ENCODE data around the gene OR2T5. TPM values are rescaled to one million over a fixed set of nuclear protein-coding genes. Genes with fewer than 3 reads are reported as not detected.
"Not testable (repeated sequence)": the region's sequence is repeated elsewhere in the genome, so short reads cannot be mapped to it uniquely, and the experiment has no call there.

The OR2T5 gene
- total RNA-seq, 2 donors from 2014 or later = not detected

DNA sequence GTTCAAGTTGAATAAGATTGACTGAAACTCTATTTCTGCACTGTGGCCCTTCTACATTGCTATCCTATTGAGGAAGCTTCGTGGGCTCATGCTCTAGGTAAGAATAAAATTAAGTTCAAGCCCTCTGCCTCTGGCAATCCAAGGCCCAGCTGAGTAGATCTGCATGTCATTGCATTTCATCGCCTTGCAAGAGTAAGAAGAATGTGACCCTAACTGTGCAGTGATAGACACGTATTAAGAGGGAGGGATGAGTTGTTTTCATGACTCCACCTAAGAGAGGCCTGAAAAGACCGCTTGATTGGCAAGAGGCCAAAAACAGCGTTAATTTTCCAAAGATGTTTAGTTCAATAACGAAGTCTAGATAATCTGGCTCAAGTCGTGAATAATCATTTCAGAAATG lies 29.3 kb upstream of the OR2T5 start:
- H3K9me3 ChIP-seq; DNase-seq (ENCODE audit: low spot score); H3K36me3 ChIP-seq; H3K4me1 ChIP-seq (ENCODE audit: control insufficient read depth in 1 of 2, low read depth in 2 of 2); H3K27ac ChIP-seq; ATAC-seq (ENCODE audit: insufficient number of reproducible peaks, low FRiP score, low read depth); H3K27me3 ChIP-seq (replicated peaks; ENCODE audit: insufficient read depth); H3K4me3 ChIP-seq: not testable (repeated sequence)

- TF ChIP-seq, protein P1, sequence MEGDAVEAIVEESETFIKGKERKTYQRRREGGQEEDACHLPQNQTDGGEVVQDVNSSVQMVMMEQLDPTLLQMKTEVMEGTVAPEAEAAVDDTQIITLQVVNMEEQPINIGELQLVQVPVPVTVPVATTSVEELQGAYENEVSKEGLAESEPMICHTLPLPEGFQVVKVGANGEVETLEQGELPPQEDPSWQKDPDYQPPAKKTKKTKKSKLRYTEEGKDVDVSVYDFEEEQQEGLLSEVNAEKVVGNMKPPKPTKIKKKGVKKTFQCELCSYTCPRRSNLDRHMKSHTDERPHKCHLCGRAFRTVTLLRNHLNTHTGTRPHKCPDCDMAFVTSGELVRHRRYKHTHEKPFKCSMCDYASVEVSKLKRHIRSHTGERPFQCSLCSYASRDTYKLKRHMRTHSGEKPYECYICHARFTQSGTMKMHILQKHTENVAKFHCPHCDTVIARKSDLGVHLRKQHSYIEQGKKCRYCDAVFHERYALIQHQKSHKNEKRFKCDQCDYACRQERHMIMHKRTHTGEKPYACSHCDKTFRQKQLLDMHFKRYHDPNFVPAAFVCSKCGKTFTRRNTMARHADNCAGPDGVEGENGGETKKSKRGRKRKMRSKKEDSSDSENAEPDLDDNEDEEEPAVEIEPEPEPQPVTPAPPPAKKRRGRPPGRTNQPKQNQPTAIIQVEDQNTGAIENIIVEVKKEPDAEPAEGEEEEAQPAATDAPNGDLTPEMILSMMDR (IDR thresholded peaks at IDR 0.05) = no peak
- ATAC-seq (ENCODE audit: insufficient number of reproducible peaks, low FRiP score, low read depth) = no peak
- H3K9me3 ChIP-seq = no peaks in the 10 kb centered on the region
- no peak overlapping the region for H3K4me3 ChIP-seq
- H3K36me3 ChIP-seq = no peaks in the 10 kb centered on the region
- no peak overlapping the region for H3K27ac ChIP-seq
- DNase-seq (ENCODE audit: low spot score) = no peak
- H3K4me1 ChIP-seq (ENCODE audit: control insufficient read depth in 1 of 2, low read depth in 2 of 2) = no peaks in the 10 kb centered on the region
- H3K27me3 ChIP-seq (replicated peaks; ENCODE audit: insufficient read depth) = no peaks in the 10 kb centered on the region
Observed at GRCh38 chr1:248471154-248471553, 17.2 kb upstream of the OR2T5 start.

GRCh38 chr1:248472111-248472510 lies 16.3 kb upstream of the OR2T5 start:
- not testable (repeated sequence) for DNase-seq (ENCODE audit: low spot score); H3K27ac ChIP-seq; H3K4me1 ChIP-seq (ENCODE audit: control insufficient read depth in 1 of 2, low read depth in 2 of 2)

GRCh38 chr1:248473051-248473450 lies 15.3 kb upstream of the OR2T5 start, which contains the start of gene OR2T3:
TSS of gene OR2T3 (plus strand) at chr1:248473351. CDS start at chr1:248473351, 0 bp downstream.
- DNase-seq (ENCODE audit: low spot score); H3K4me3 ChIP-seq: not testable (repeated sequence)

More at GRCh38 chr1:248472111-248472510, 16.3 kb upstream of the OR2T5 start:
- H3K4me3 ChIP-seq; ATAC-seq (ENCODE audit: insufficient number of reproducible peaks, low FRiP score, low read depth); H3K27me3 ChIP-seq (replicated peaks; ENCODE audit: insufficient read depth); H3K9me3 ChIP-seq; H3K36me3 ChIP-seq: not testable (repeated sequence)

DNA sequence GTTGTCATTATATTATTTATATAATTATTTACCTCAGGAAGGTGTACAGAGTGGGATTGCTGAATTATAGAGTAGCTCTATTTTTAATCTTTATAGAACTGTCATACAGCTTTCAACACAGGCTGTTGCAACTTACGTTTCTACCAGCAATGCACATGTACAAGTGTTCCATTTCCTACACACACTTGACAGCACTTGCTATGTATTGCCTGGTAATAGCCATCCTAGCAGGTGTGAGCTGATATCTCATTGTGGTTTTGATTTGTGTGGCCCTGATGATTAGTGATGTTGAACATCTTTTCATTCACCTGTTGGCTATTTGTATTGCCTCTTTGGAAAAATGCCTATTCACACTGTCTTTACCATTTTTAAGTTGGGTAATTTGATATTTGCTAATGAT lies 12.7 kb upstream of the OR2T5 start:
- DNase-seq (ENCODE audit: low spot score); H3K36me3 ChIP-seq; H3K4me1 ChIP-seq (ENCODE audit: control insufficient read depth in 1 of 2, low read depth in 2 of 2); H3K9me3 ChIP-seq; H3K4me3 ChIP-seq; H3K27ac ChIP-seq; H3K27me3 ChIP-seq (replicated peaks; ENCODE audit: insufficient read depth); ATAC-seq (ENCODE audit: insufficient number of reproducible peaks, low FRiP score, low read depth): not testable (repeated sequence)

More at GRCh38 chr1:248473051-248473450, 15.3 kb upstream of the OR2T5 start, which contains the start of gene OR2T3:
- not testable (repeated sequence) for H3K4me1 ChIP-seq (ENCODE audit: control insufficient read depth in 1 of 2, low read depth in 2 of 2); H3K36me3 ChIP-seq; H3K27me3 ChIP-seq (replicated peaks; ENCODE audit: insufficient read depth); H3K27ac ChIP-seq; H3K9me3 ChIP-seq; ATAC-seq (ENCODE audit: insufficient number of reproducible peaks, low FRiP score, low read depth)

- not testable (repeated sequence) for H3K36me3 ChIP-seq; H3K27ac ChIP-seq; H3K4me1 ChIP-seq (ENCODE audit: control insufficient read depth in 1 of 2, low read depth in 2 of 2); ATAC-seq (ENCODE audit: insufficient number of reproducible peaks, low FRiP score, low read depth); H3K9me3 ChIP-seq; H3K27me3 ChIP-seq (replicated peaks; ENCODE audit: insufficient read depth); DNase-seq (ENCODE audit: low spot score); H3K4me3 ChIP-seq
Observed at GRCh38 chr1:248481686-248482579, 6.5 kb upstream of the OR2T5 start.

DNA sequence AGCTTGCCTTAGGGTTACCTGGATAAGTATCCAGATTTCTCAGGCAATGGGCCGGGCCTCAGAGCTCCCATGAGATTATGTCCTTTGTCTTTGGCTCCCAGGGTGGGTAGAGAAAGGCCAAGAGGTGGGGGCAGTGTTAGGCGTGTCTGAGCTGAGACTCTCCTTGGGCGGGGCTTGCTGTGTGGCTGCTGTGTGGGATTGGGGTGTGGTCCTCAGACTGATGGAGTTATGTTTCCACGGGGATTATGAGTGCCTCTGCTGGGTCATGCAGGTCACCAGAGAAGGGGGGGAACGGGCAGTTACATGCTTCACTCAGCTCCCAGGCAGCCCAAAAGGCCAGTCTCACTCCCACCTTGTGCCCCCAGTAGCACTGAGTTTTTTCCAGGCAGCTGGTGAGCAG lies 8.3 kb downstream of the OR2T5 start:
- not testable (repeated sequence) for H3K27me3 ChIP-seq (replicated peaks; ENCODE audit: insufficient read depth); H3K36me3 ChIP-seq; H3K9me3 ChIP-seq; H3K4me3 ChIP-seq; ATAC-seq (ENCODE audit: insufficient number of reproducible peaks, low FRiP score, low read depth); DNase-seq (ENCODE audit: low spot score); H3K4me1 ChIP-seq (ENCODE audit: control insufficient read depth in 1 of 2, low read depth in 2 of 2); H3K27ac ChIP-seq

- not testable (repeated sequence) for ATAC-seq (ENCODE audit: insufficient number of reproducible peaks, low FRiP score, low read depth); H3K4me3 ChIP-seq; H3K36me3 ChIP-seq; H3K27ac ChIP-seq; H3K9me3 ChIP-seq; H3K4me1 ChIP-seq (ENCODE audit: control insufficient read depth in 1 of 2, low read depth in 2 of 2); DNase-seq (ENCODE audit: low spot score); H3K27me3 ChIP-seq (replicated peaks; ENCODE audit: insufficient read depth)
Observed at GRCh38 chr1:248500305-248501035, 12.1 kb downstream of the OR2T5 start.

- not testable (repeated sequence) for H3K4me3 ChIP-seq; H3K4me1 ChIP-seq (ENCODE audit: control insufficient read depth in 1 of 2, low read depth in 2 of 2); H3K27me3 ChIP-seq (replicated peaks; ENCODE audit: insufficient read depth); H3K27ac ChIP-seq; H3K36me3 ChIP-seq; DNase-seq (ENCODE audit: low spot score); H3K9me3 ChIP-seq; ATAC-seq (ENCODE audit: insufficient number of reproducible peaks, low FRiP score, low read depth)
Observed at GRCh38 chr1:248507773-248508172, 19.4 kb downstream of the OR2T5 start, which contains the start of gene OR2G6. TSS of gene OR2G6 (plus strand) at chr1:248508073. CDS start at chr1:248521647, 13,574 bp downstream.

DNA sequence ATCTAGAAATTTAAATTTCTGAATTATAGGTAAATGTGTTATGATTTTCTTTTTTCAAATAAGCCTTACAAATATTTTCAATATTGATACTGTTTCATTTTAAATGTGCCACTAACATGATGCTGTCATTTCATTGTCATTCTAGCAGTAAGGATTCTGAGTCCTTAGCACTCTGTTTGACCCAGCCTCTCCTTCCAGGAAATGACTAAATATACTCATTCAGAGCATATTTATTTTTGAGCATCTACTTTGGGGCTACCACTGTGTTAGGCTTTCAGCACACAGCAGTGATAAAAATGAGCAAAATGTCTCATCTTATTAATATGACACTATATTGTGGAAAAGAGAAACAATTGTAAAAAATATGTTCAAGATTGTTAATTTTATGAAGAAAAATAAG lies 21.8 kb downstream of the OR2T5 start:
- not testable (repeated sequence) for H3K4me3 ChIP-seq; H3K27ac ChIP-seq; H3K36me3 ChIP-seq; H3K4me1 ChIP-seq (ENCODE audit: control insufficient read depth in 1 of 2, low read depth in 2 of 2); ATAC-seq (ENCODE audit: insufficient number of reproducible peaks, low FRiP score, low read depth); DNase-seq (ENCODE audit: low spot score); H3K9me3 ChIP-seq; H3K27me3 ChIP-seq (replicated peaks; ENCODE audit: insufficient read depth)
